ENCODE measurements around the gene CARMIL1. TPM values are rescaled to one million over a fixed set of nuclear protein-coding genes. Genes with fewer than 3 reads are reported as not detected.
"Not testable (repeated sequence)": the region's sequence is repeated elsewhere in the genome, so short reads cannot be mapped to it uniquely, and the experiment has no call there.

CARMIL1 gene
- total RNA-seq, 2 donors from 2014 or later, result 3.8 to 7.6 TPM

GRCh38 chr6:25418454-25419052, 139.4 kb downstream of the CARMIL1 start:
- Mint-ChIP-seq H3K9me3 (no peaks in the 10 kb centered on the region), H3K27ac (no peak overlapping the region)
- no peak for ATAC-seq (replicated peaks)

GRCh38 chr6:25419879-25420278, 140.7 kb downstream of the CARMIL1 start:
- Mint-ChIP-seq H3K27ac (no peak overlapping the region), H3K9me3 (no peaks in the 10 kb centered on the region), H3K27me3 (no peaks in the 10 kb centered on the region), H3K4me3 (no peak overlapping the region), H3K36me3 (ENCODE audit: low read depth) (no peaks in the 10 kb centered on the region), H3K4me1 (no peaks in the 10 kb centered on the region)
- no peak for ATAC-seq (replicated peaks)

More at GRCh38 chr6:25418454-25419052, 139.4 kb downstream of the CARMIL1 start:
- Mint-ChIP-seq H3K4me1 (no peaks in the 10 kb centered on the region), H3K27me3 (no peaks in the 10 kb centered on the region), H3K4me3 (no peak overlapping the region), H3K36me3 (ENCODE audit: low read depth) (no peaks in the 10 kb centered on the region)

GRCh38 chr6:25423358-25423757, 144.2 kb downstream of the CARMIL1 start:
- Mint-ChIP-seq H3K9me3 (no peaks in the 10 kb centered on the region), H3K27me3 (no peaks in the 10 kb centered on the region), H3K36me3 (ENCODE audit: low read depth) (no peaks in the 10 kb centered on the region), H3K4me3 (no peak overlapping the region), H3K27ac (peak overlapping the region; percentile 20), H3K4me1 (no peaks in the 10 kb centered on the region)
- ATAC-seq (replicated peaks), result no peak

GRCh38 chr6:25424303-25424702, 145.1 kb downstream of the CARMIL1 start:
- Mint-ChIP-seq H3K36me3 (ENCODE audit: low read depth) (no peaks in the 10 kb centered on the region), H3K27ac (no peak overlapping the region), H3K27me3 (no peaks in the 10 kb centered on the region), H3K4me3 (no peak overlapping the region), H3K9me3 (no peaks in the 10 kb centered on the region), H3K4me1 (no peaks in the 10 kb centered on the region)
- ATAC-seq (replicated peaks), result no peak

GRCh38 chr6:25427549-25427948, 148.4 kb downstream of the CARMIL1 start:
- ATAC-seq (replicated peaks), result no peak
- H3K36me3 Mint-ChIP-seq (ENCODE audit: low read depth), result no peaks in the 10 kb centered on the region
- H3K27me3 Mint-ChIP-seq, result no peaks in the 10 kb centered on the region
- H3K4me1 Mint-ChIP-seq, result no peaks in the 10 kb centered on the region
- H3K27ac Mint-ChIP-seq, result no peak overlapping the region
- H3K9me3 Mint-ChIP-seq, result no peaks in the 10 kb centered on the region
- H3K4me3 Mint-ChIP-seq, result no peak overlapping the region

- no peaks in the 10 kb centered on the region for H3K9me3 Mint-ChIP-seq
- no peak overlapping the region for H3K4me3 Mint-ChIP-seq
- H3K27me3 Mint-ChIP-seq, result no peaks in the 10 kb centered on the region
- no peaks in the 10 kb centered on the region for H3K36me3 Mint-ChIP-seq (ENCODE audit: low read depth)
- ATAC-seq (replicated peaks), result no peak
- no peak overlapping the region for H3K27ac Mint-ChIP-seq
- H3K4me1 Mint-ChIP-seq, result no peaks in the 10 kb centered on the region
These were observed 149.7 kb downstream of the CARMIL1 start for GRCh38 chr6:25428758-25429317.

GRCh38 chr6:25431306-25431974, 152.3 kb downstream of the CARMIL1 start:
- ATAC-seq (replicated peaks), result no peak
- no peak overlapping the region for H3K27ac Mint-ChIP-seq
- H3K27me3 Mint-ChIP-seq, result no peaks in the 10 kb centered on the region
- H3K4me3 Mint-ChIP-seq, result no peak overlapping the region
- H3K4me1 Mint-ChIP-seq, result no peaks in the 10 kb centered on the region
- H3K36me3 Mint-ChIP-seq (ENCODE audit: low read depth), result no peaks in the 10 kb centered on the region
- H3K9me3 Mint-ChIP-seq, result no peaks in the 10 kb centered on the region

GRCh38 chr6:25431975-25432307, 152.8 kb downstream of the CARMIL1 start:
- ATAC-seq (replicated peaks), result no peak
- no peaks in the 10 kb centered on the region for H3K36me3 Mint-ChIP-seq (ENCODE audit: low read depth)

GRCh38 chr6:25434921-25435320, 155.7 kb downstream of the CARMIL1 start:
- H3K27ac Mint-ChIP-seq, result no peak overlapping the region

More at GRCh38 chr6:25431975-25432307, 152.8 kb downstream of the CARMIL1 start:
- Mint-ChIP-seq H3K9me3 (no peaks in the 10 kb centered on the region), H3K27ac (no peak overlapping the region), H3K27me3 (no peaks in the 10 kb centered on the region), H3K4me3 (no peak overlapping the region), H3K4me1 (no peaks in the 10 kb centered on the region)

GRCh38 chr6:25435416-25435985, 156.3 kb downstream of the CARMIL1 start:
- H3K4me3 Mint-ChIP-seq, result no peak overlapping the region
- no peak for ATAC-seq (replicated peaks)
- no peaks in the 10 kb centered on the region for H3K9me3 Mint-ChIP-seq
- no peak overlapping the region for H3K27ac Mint-ChIP-seq
- no peaks in the 10 kb centered on the region for H3K27me3 Mint-ChIP-seq
- no peaks in the 10 kb centered on the region for H3K36me3 Mint-ChIP-seq (ENCODE audit: low read depth)
- H3K4me1 Mint-ChIP-seq, result no peaks in the 10 kb centered on the region

More at GRCh38 chr6:25434921-25435320, 155.7 kb downstream of the CARMIL1 start:
- H3K4me1 Mint-ChIP-seq, result no peaks in the 10 kb centered on the region
- no peaks in the 10 kb centered on the region for H3K27me3 Mint-ChIP-seq
- no peaks in the 10 kb centered on the region for H3K9me3 Mint-ChIP-seq
- ATAC-seq (replicated peaks), result no peak
- no peaks in the 10 kb centered on the region for H3K36me3 Mint-ChIP-seq (ENCODE audit: low read depth)
- H3K4me3 Mint-ChIP-seq, result no peak overlapping the region

- no peak for ATAC-seq (replicated peaks)
- no peak overlapping the region for H3K27ac Mint-ChIP-seq
- no peaks in the 10 kb centered on the region for H3K27me3 Mint-ChIP-seq
- H3K36me3 Mint-ChIP-seq (ENCODE audit: low read depth), result no peaks in the 10 kb centered on the region
- H3K9me3 Mint-ChIP-seq, result no peaks in the 10 kb centered on the region
- no peak overlapping the region for H3K4me3 Mint-ChIP-seq
- no peaks in the 10 kb centered on the region for H3K4me1 Mint-ChIP-seq
These were observed 157.6 kb downstream of the CARMIL1 start for GRCh38 chr6:25436760-25437159.

GRCh38 chr6:25439368-25439767, 160.2 kb downstream of the CARMIL1 start:
- Mint-ChIP-seq H3K36me3 (ENCODE audit: low read depth) (no peaks in the 10 kb centered on the region), H3K4me1 (no peaks in the 10 kb centered on the region), H3K27me3 (no peaks in the 10 kb centered on the region), H3K4me3 (no peak overlapping the region), H3K27ac (no peak overlapping the region), H3K9me3 (no peaks in the 10 kb centered on the region)
- no peak for ATAC-seq (replicated peaks)

- Mint-ChIP-seq H3K4me3 (no peak overlapping the region), H3K36me3 (ENCODE audit: low read depth) (no peaks in the 10 kb centered on the region), H3K9me3 (peaks cover 3% of the 10 kb centered on the region), H3K4me1 (no peaks in the 10 kb centered on the region), H3K27ac (no peak overlapping the region), H3K27me3 (no peaks in the 10 kb centered on the region)
- no peak for ATAC-seq (replicated peaks)
These were observed 162.6 kb downstream of the CARMIL1 start for GRCh38 chr6:25441663-25442270.

- no peak for ATAC-seq (replicated peaks)
- Mint-ChIP-seq H3K9me3 (peaks cover 3% of the 10 kb centered on the region), H3K4me1 (peaks cover 5% of the 10 kb centered on the region), H3K27me3 (no peaks in the 10 kb centered on the region), H3K27ac (no peak overlapping the region), H3K4me3 (no peak overlapping the region), H3K36me3 (ENCODE audit: low read depth) (no peaks in the 10 kb centered on the region)
These were observed 163.7 kb downstream of the CARMIL1 start for GRCh38 chr6:25442898-25443297.

- H3K27ac Mint-ChIP-seq; H3K36me3 Mint-ChIP-seq (ENCODE audit: low read depth); H3K4me3 Mint-ChIP-seq; H3K4me1 Mint-ChIP-seq; H3K9me3 Mint-ChIP-seq; H3K27me3 Mint-ChIP-seq; ATAC-seq (replicated peaks): not testable (repeated sequence)
These were observed 165.3 kb downstream of the CARMIL1 start for GRCh38 chr6:25444521-25444920.

All from activated T-helper 17 cell treated with anti-CD3 and anti-CD28 coated beads, Interleukin-2, amount 50 U/mL, for 72 hours (primary cell).